Measurements from ENCODE around the gene SMIM21.

The SMIM21 gene

GRCh38 chr18:75421656-75422055 lies 5.8 kb downstream of the SMIM21 start:
- DNase-seq = no peak

- DNase-seq = no peak
Measured at GRCh38 chr18:75418293-75419005, 9.1 kb downstream of the SMIM21 start.

- DNase-seq = no peak
Measured at GRCh38 chr18:75410611-75411010, 16.9 kb downstream of the SMIM21 start.

GRCh38 chr18:75409806-75410205 lies 17.7 kb downstream of the SMIM21 start:
- DNase-seq = no peak

DNA sequence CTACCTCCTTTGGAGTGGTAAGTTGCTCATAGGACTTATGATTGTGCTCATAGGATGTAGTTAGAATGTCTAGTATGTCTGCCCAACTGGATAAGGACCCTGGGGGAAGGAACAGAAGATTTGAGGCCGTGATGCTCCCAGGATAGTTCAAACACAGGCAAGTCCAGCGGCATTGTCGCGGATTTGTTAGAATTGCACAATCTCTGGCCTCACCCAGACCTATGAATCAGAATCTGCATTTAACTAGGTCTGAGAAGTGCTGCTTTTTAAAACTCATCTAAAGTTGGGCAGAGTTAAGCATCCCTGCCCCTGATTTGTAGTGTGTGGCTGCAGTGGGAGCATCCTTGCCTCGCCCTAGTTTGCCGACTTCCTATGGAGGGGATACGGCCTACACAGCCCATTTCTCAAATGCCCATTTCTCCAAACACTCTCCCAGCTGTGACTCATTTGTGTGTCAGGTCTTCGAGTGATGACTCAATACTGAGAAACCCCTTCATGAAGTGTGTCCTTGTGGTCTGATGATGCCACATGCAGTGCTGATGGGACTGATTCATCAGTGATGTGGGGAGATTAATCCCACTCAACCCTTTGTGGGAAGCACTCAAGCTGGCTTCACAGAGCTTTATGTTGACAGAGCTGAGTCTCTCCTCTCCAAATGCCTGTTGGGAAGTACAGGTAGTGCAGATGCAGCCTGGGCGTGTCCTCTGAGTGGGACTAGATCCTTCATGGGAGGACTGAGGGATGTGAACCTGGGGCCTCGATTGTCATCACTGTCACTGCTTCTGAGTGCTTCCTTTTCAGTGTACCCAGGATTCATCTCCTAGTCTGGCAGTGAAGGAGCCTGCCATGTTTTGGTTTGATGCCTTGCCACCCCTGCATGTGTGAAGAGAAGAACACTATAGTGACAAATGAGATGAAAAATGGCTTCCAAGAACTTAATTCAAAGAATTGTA lies 18.7 kb downstream of the SMIM21 start:
- DNase-seq = no peak

GRCh38 chr18:75407468-75408437 lies 19.8 kb downstream of the SMIM21 start:
- DNase-seq = peak; percentile 62

- DNase-seq = no peak
Measured at GRCh38 chr18:75406491-75407445, 20.7 kb downstream of the SMIM21 start.

- no peak for DNase-seq
Measured at GRCh38 chr18:75405351-75405750, 22.2 kb downstream of the SMIM21 start.

GRCh38 chr18:75400366-75400765 lies 27.1 kb downstream of the SMIM21 start:
- DNase-seq = no peak

DNA sequence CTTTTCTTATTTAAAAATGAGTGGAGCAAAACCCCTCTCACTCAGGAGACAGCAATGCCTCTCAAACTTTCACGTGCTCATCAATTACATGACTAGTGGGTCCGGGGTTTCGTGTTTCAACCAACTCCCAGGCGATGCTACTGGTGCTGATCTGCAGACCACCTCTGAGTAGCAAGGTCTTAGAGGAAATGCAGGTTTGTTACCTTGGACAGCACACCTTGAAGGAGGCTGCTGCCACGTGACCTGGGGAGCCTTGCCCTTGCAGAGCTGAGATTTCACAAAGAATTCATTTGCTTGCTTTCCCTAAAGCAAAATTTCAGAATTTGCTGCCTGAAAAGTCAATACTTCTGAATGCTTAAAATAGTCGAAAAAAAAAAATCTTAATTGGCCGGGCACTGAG lies 32.4 kb downstream of the SMIM21 start:
- no peak for DNase-seq

- no peak for DNase-seq
Measured at GRCh38 chr18:75393721-75394120, 33.8 kb downstream of the SMIM21 start.

DNA sequence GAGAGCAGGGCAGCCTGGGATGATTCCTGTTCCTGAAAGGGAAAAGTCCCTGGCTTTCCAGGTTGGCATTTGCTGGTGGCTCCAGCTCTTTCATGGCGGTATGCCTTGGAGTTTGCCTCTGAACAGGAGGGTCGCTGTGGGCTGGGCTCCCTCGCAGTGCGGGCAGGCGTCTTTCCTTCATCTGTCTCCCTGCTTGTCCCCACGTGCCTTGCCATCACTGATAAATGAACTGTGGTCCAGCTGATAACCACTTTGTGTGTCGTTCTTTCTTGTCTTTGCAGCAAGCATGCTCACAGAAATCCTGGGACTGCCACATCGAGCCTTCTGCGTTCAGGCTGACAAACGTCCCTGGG lies 35.3 kb downstream of the SMIM21 start:
- DNase-seq = no peak

DNA sequence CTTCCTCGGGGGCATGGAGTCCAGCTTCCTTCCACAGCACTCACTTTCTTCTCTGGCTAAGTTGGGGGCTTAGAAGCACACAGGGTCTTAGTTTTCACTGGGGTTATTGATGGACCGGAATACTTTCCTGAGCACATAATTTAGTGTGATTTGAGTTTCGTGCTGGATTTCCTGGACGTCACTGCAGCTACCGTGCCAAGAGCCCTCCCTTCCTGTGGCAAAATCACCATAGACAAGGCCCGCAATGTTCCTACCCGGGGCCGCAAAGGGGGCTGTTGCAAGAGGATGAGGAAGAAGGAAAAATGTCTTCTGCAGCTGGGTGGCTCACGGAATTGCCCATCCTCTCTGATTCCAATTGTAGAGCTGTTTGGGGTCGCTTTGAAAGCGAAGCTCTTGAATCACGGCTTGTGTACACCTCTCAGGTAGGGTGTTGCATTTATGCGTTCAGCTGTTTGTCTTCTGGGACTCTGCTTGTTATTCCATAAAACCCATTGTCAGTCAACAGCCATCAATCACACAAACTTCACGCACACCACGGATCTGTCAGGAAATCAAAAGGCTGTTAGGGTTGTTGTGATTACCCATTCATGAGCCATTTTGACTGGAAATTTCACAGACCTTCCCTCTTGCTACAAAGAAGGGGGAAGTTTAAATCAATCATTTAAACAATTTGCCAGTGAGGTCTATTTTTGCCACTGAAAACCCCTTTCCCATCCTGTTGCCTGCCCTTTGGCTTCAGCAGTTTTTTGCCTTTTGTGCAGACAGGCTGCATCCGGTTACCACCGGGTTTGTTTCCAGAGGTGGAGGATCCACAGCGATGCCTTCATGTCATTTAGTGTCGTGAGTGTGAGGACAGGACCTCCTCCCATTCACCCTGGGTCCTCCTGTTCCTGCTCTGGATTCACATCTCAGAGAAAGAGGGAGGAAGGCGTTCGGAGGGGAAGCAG lies 36.0 kb downstream of the SMIM21 start:
- no peak for DNase-seq

DNA sequence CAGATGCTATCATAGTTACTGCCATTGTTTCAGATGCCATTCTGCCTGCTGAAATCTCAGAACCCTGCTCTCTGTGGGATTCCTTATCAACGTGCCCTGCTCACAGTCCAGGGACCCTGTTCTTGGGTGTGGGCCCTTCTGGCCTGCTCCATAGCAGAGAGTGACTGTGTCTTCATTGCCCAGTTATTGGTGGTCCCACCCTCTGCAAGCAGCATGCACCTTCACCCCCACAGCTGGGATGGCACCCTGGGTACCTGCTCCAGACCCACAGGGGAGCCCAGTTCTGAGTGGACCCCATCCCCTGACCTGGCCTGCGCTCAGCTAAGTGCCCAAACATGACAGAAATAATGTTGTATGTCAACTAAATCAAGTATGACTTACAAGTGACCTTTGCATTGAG lies 36.6 kb downstream of the SMIM21 start:
- no peak for DNase-seq

DNA sequence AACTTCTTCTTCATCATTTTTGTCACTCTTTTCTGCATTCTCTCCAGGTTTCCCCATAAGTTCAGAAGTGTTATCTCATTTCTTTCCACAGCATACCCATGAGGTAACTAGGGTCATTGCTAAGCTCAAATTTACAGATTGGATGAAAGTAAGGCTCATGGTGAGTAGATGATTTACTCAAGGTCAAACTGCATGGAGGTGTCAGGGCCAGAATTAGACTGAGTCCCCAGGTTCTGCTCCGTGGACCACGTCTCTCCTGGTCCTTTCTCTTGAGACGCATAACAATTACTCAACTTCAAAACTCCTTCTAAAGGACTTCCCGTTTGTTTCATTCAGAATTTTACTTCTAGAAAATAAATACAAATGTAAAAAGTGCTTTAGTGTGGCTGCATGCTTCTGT lies 43.4 kb downstream of the SMIM21 start:
- no peak for DNase-seq

DNA sequence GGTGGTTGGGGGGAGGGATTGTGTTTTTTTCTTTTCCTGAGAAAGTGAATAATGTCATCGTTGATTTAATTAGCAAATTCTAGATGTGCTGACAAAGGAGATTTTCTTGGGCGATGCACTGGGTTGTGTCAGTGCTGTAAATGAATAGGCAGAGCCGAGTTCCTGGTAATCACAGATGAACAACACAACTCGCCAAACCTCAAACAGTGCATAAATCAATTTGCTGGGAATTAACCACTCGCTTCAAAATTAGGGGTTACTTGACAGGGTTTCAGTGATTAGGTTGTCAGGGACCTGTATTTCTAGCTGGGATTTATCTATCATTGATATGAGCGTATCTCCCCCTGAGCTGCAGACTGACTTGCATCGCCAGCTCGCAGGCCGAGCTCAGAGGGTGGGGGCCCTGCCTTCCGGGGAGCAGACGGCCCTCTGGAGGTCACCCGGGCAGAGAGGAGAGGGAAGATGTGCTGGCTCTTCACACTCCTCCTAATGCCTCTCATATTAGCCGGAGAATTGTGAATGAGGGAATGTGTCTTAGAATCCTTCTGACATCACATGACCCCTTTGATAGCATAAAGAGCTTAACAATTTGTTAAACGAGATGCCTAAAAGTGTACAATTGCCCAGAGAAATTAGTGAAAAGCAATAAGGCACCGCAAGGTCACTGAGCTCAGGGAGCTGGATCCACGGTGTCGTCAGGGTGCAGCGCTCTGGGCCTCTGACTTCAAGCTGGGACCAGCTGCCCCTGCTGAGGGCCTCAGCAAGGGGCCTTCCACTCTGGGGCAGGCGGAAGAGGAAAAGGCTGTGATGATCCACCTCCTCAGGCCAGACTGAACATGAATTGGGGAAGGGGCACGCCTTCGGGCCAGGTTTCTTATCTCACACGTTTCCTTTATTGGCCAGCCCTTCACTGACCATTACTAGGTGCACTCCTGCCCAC lies 48.9 kb downstream of the SMIM21 start:
- peak; percentile 66 for DNase-seq

DNA sequence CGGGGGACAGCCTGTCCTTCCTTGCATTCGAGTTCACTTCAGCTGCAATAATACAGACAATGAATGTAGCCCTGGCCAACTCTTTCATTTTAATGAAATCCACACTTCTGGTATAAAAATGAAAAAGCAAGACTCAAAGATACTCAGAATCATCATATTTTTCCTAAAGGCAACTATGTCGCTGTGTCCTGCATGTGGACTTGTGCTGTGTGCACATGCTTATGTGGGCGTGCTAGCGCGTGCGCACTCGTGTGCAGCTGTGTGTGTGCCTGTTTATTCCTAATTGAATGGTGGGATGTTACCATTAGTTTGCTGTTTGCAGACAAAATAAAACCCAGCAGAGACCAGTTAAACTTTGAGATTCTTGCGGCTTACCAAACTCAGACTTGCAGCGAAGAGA lies 49.6 kb downstream of the SMIM21 start:
- peak; percentile 56 for DNase-seq

DNA sequence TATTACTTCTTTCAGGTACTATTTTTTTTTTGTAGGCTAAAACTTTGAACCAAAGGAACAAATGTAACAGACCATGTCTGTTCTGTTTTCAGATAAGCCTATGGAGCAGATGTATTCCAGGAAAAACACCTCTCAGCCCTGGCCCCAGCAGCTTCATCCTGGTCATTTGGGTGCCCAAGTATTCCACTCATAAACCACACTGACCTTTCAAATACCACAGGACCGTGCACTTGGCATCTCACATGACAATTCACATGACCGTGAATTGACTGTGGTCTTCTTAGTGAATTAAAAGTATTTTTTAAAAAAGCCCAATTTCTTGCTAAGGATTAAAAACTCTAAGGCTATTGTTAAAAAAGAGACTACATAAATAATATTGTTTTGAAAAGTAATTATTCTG lies 50.2 kb downstream of the SMIM21 start:
- DNase-seq = no peak

DNA sequence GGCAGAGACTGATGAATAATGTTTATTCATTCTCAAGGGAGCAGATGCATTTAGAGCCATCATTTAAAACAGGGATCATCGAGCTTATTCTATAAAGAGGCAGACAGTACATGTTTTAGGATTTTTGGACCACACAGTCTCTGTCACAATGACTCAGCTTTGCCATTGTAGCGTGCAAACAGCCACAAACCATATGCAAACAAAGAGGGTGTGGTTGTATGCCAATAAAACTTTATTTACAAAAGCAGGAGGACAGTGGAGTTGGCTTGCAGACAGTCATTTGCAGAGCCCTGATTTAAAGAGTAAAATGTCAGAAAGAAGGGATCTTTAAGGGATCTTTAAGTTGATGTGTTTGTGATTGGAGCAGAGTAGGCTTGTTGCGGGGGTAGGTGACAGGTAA lies 51.5 kb downstream of the SMIM21 start:
- DNase-seq = no peak
